ENCODE results near the gene MCUR1. TPM values are rescaled to one million over a fixed set of nuclear protein-coding genes. Genes with fewer than 3 reads are reported as not detected.

The MCUR1 gene
- total and polyA plus RNA-seq, 2 of the 13 experiments (the other 11 are each of a cell fraction or from before 2014, with no cell fraction given): 8.0 to 29.6 TPM

DNA sequence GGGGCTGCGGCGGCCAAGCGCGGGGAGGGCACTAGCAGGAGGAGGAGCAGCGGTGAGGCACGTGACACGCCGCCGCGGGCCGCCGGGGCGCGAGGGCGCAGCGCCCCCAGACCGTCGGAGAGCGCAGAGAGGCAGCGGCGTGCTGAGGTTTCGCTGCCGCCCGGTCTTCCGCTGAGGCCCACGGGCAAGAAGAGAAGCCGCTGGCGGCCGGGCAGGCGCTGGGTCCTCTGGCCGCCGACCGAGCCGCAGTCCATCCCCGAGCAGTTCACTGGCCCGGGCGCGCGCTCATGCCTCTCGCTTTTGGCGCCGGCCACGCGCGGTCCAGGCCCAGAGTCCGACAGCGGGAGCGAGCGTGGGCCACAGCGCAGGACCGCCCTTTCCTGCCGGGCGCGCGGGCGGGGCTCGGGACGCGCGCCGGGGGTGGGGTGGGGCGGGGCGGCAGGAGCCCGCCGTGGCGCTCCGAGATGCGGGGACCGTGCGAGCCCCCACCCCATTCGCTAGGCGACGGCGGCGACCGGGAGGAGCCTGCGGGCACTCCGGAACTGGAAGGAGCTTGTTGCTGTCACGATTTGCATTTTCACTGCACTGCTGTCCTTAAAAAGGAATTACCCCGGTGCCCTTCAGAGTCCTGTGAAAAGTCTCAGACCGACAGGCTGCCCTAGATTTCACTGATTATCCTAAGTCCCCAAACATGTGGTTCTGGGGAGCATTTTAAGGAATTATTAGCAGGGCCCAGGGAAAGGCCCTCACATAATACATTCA is at the start of gene MCUR1 (continued):
- TF ChIP-seq NFE2L2 (IDR thresholded peaks at IDR 0.05; ENCODE audit: low read length): no peak
- TF ChIP-seq, protein P1, sequence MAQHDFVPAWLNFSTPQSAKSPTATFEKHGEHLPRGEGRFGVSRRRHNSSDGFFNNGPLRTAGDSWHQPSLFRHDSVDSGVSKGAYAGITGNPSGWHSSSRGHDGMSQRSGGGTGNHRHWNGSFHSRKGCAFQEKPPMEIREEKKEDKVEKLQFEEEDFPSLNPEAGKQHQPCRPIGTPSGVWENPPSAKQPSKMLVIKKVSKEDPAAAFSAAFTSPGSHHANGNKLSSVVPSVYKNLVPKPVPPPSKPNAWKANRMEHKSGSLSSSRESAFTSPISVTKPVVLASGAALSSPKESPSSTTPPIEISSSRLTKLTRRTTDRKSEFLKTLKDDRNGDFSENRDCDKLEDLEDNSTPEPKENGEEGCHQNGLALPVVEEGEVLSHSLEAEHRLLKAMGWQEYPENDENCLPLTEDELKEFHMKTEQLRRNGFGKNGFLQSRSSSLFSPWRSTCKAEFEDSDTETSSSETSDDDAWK (CRISPR knock-in tag; IDR thresholded peaks at IDR 0.05): no peak
- no peak for TF ChIP-seq RARG (CRISPR knock-in tag; IDR thresholded peaks at IDR 0.05; ENCODE audit: low read depth)
- TF ChIP-seq ZNF564 (CRISPR knock-in tag; IDR thresholded peaks at IDR 0.05): peak; percentile 58; the same call in 1 of the 2 replicates
- no peak for TF ChIP-seq TRIM24 (CRISPR knock-in tag; IDR thresholded peaks at IDR 0.05)
- TF ChIP-seq IRX3 (CRISPR knock-in tag; IDR thresholded peaks at IDR 0.05; ENCODE audit: borderline replicate concordance, low read depth): 0 out of 2 replicates have a peak, but pooled peaks have one; percentile 50
- no peak for TF ChIP-seq ZNF326 (CRISPR knock-in tag; IDR thresholded peaks at IDR 0.05; ENCODE audit: borderline replicate concordance)
- TF ChIP-seq ZZZ3 (CRISPR knock-in tag; IDR thresholded peaks at IDR 0.05; ENCODE audit: borderline replicate concordance): peak; percentile 46; the same call in 1 of the 2 replicates
- TF ChIP-seq ZNF746 (CRISPR knock-in tag; IDR thresholded peaks at IDR 0.05): no peak; the same call in 1 of the 2 replicates
- no peak for TF ChIP-seq SETDB1 (CRISPR knock-in tag; IDR thresholded peaks at IDR 0.05; ENCODE audit: borderline replicate concordance)
- no peak for TF ChIP-seq ZNF24 (IDR thresholded peaks at IDR 0.05)
- TF ChIP-seq RARA (CRISPR knock-in tag; IDR thresholded peaks at IDR 0.05): peak; percentile 1; the same call in 1 of the 2 replicates
- 0 out of 2 replicates have a peak, but pooled peaks have one; percentile 24 for TF ChIP-seq ZNF619 (CRISPR knock-in tag; IDR thresholded peaks at IDR 0.05)
- TF ChIP-seq ZNF280B (CRISPR knock-in tag; IDR thresholded peaks at IDR 0.05; ENCODE audit: borderline replicate concordance): 0 out of 2 replicates have a peak, but pooled peaks have one; percentile 33
- TF ChIP-seq, protein P2, sequence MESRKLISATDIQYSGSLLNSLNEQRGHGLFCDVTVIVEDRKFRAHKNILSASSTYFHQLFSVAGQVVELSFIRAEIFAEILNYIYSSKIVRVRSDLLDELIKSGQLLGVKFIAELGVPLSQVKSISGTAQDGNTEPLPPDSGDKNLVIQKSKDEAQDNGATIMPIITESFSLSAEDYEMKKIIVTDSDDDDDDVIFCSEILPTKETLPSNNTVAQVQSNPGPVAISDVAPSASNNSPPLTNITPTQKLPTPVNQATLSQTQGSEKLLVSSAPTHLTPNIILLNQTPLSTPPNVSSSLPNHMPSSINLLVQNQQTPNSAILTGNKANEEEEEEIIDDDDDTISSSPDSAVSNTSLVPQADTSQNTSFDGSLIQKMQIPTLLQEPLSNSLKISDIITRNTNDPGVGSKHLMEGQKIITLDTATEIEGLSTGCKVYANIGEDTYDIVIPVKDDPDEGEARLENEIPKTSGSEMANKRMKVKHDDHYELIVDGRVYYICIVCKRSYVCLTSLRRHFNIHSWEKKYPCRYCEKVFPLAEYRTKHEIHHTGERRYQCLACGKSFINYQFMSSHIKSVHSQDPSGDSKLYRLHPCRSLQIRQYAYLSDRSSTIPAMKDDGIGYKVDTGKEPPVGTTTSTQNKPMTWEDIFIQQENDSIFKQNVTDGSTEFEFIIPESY (CRISPR knock-in tag; IDR thresholded peaks at IDR 0.05): no peak
- no peak for TF ChIP-seq RFX3 (CRISPR knock-in tag; IDR thresholded peaks at IDR 0.05)
- peak; percentile 94 for TF ChIP-seq ZNF749 (CRISPR knock-in tag; IDR thresholded peaks at IDR 0.05; ENCODE audit: borderline replicate concordance)
- peak; percentile 95; the same call in 1 of the 2 replicates for TF ChIP-seq SRY (CRISPR knock-in tag; IDR thresholded peaks at IDR 0.05)
- TF ChIP-seq SMAD3 (CRISPR knock-in tag; IDR thresholded peaks at IDR 0.05): no peak; the same call in 1 of the 2 replicates
- peak; percentile 20; the same call in 1 of the 2 replicates for TF ChIP-seq KDM2A (CRISPR knock-in tag; IDR thresholded peaks at IDR 0.05; ENCODE audit: borderline replicate concordance, low read depth)
- no peak for TF ChIP-seq SOX13 (IDR thresholded peaks at IDR 0.05)
- peak in 1 of 2 experiments; percentile 33; a peak in 1 of 4 replicates for TF ChIP-seq SOX13 (CRISPR knock-in tag; conservative IDR thresholded peaks at IDR 0.05 in 1 of 2, IDR thresholded peaks at IDR 0.05 in 1 of 2)
- TF ChIP-seq ZFAT (CRISPR knock-in tag; conservative IDR thresholded peaks at IDR 0.05): 0 out of 2 replicates have a peak, but pooled peaks have one; percentile 16
- no peak for TF ChIP-seq TRIM22 (IDR thresholded peaks at IDR 0.05)

Data from HepG2 (cell line).